Stimulated activated CD8-positive, alpha-beta memory T cell treated with anti-CD3 and anti-CD28 coated beads, Interleukin-15, amount 100 ng/mL, for 4 hours (primary cell): Measurements from ENCODE around the gene FLAD1.

Source experiments
- DNase-seq, 2 donors: peaks; one replicate each; pipeline ENCODE4 v3.0.0-alpha.2; 2020; ENCODE audit warnings: low read depth in 2 of 2

Gene FLAD1

GRCh38 chr1:155003227-155003765 is 20.2 kb downstream of the FLAD1 start:
- DNase-seq, result no peak

DNA sequence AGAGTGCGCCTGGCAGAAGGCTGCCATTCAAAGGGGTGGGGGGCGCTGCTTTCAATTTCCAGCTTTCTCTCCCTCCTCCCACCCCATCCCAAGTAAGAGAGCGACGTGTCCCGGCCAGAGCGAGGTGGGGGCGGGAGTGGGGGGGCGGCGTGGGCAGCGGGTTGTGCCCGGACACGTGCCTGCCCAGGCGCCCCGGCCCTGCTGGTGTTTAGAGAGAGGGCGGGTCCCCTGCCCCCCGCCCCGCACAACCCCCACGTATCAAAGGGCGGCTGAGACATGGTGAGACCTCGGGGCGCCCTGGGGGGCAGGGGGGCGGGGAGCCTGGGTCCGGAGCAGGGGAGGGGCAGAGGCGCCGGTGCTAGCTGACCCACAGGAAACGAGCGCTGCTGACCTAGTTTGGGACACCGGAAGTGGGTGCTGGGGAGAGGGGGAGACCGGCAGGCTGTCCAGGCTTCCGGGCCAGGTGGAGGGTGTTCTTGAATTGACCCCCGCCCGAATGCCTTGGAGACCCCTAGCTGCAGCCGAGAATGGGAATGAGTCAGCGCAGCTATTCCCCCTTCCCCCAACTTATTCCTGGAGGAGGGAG is 20.7 kb downstream of the FLAD1 start:
- DNase-seq, result no peak

GRCh38 chr1:155004352-155005075 is 21.4 kb downstream of the FLAD1 start:
- no peak for DNase-seq

GRCh38 chr1:155005076-155006011 is 22.2 kb downstream of the FLAD1 start:
- DNase-seq, result no peak

DNA sequence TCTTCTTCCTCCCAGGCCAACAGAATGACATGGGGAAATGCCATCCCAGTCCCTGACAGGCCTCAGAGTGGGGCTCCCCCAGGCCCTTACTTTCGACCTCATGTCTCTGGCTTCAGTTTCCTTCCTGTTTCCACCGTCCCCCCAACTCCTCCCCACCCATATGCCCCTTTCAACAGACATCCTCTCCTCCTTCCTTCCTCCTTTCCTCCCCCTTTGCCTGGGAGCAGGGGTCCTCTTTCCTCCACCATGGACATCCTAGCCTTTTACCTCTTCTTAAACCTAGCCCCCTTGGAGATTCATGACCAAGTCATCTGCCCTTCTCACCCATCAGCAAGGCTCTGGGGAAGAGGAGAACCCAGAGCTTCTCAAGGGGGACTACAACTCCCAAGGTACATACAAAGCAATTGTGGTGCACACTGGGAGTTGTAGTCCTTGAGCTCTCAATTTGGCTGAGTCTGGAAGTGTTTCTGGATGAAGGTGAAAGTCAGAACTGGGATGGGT is 23.5 kb downstream of the FLAD1 start:
- DNase-seq, result no peak

GRCh38 chr1:155007251-155007828 is 24.2 kb downstream of the FLAD1 start:
- DNase-seq, result no peak

DNA sequence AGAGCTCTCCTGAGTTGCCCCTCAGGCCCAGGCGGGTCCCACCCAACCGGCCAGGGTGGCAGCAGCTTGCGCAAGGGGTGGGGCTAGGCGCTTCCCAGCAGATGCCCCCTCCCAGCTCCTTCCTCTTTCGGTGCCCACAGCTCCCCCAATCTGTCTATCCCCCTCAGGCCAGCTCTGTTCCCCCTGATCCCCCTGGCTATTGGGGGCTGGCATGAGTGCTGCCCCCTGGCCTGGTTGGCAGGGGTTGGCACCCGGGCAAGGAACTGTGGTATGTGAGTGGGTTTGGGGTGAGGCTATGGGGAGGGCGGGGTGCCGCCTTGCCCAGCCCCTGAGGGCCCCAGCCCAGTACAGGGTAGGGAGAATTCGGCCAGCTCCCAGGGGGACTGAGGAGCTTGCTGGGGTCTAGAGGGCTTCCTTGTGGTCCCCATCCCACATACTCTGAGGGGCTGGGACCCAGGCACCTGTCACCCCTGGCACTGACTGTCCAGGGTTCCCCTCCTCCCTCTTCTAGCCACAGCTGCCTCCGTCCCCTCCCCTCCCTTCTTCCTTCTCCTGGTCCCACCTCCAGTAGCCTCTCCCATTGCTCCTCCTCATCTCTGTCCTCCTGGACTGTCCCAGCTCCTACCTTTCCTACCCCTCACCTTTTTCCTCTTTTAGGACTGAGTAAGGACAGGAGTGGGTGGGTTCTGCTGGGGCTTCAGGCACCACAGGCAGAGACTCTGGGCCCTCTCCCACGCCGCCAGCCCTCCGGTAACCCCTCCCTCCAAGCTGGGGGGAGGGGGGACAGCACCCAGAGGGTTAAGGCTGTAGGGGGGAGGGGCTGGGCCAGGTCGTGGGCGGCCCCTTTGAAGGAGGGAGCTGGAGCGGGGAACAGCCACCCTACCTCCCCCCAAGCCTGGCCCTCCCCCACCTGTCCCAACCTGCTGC is 25.1 kb downstream of the FLAD1 start:
- no peak for DNase-seq

GRCh38 chr1:155009221-155009711 is 26.1 kb downstream of the FLAD1 start:
- no peak for DNase-seq

GRCh38 chr1:155009742-155010141 is 26.6 kb downstream of the FLAD1 start:
- DNase-seq, result no peak

GRCh38 chr1:155010211-155010918 is 27.2 kb downstream of the FLAD1 start:
- DNase-seq, result no peak

DNA sequence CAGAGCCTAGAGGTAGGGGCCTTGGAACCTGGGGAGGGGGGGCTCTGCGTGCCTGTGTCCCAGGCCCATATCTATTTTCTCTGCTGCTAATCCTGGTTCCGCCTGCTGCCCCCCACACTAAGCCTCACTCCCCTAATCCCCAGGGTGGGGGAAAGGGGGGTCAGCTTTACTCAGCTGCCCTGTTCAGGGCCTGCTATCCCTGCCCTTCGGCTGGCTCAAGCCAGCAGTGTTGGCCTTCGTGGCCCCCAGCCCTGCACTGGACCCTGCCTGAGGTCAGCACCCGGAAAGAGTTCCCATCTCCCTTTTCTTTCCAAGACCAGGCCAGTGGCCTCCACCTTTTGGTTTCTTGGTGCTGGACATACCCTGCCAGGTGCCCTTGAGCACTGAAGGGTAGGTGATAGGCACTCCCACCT is 27.9 kb downstream of the FLAD1 start:
- no peak for DNase-seq

DNA sequence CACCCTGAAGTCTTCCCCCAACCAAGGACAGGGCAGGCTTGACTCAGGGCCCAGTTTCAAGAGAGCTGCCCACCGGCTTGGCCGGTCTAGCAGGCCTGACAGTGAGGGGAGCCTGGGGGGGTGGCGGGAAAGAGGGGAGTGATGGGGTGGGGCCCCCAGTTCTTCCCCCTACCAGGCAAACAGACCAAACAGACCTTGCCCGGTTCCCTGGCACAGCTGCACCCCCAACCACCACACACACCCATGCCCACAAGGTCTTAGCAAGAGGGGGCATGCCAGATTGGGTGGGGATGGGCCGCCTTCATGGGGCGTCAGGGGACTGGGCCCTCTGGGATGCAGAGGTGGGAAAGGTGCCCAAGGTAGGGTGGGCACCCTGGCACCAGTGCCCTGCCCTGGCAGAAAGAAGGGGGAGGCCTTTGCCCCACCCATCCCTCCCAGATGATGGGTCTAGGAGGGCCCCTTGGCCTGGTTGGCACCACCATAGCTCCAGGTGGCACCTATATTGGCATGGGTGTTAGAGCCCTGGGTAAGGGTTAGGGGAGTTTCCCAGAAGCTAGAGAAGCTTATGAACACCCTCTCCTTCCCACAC is 28.4 kb downstream of the FLAD1 start:
- no peak for DNase-seq

DNA sequence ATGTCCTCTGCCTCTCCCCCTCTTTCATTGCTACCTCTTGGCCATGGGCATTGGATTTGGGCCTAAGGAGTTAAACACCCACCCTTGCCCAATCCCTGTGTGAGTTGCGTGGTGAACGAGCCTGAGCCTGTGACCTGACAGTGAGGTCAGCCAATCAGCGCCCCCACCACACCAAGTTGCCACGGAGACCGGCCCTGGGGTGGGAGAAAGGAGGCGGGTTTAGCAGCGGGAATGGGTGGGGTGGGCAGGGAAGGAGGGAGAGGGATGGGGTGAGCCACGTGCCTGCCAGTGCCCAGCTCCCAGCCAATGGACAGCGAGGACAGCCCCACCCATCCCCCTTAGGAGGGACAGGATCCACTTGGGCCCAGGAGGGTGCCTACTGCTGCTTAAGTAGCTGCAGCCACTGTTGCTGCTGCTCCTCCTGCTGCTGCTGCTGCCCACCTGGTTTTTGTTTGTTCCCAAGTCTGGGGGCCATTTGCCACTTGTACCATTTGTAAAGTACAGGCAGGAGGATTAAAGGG is 28.9 kb downstream of the FLAD1 start:
- DNase-seq, result no peak

DNA sequence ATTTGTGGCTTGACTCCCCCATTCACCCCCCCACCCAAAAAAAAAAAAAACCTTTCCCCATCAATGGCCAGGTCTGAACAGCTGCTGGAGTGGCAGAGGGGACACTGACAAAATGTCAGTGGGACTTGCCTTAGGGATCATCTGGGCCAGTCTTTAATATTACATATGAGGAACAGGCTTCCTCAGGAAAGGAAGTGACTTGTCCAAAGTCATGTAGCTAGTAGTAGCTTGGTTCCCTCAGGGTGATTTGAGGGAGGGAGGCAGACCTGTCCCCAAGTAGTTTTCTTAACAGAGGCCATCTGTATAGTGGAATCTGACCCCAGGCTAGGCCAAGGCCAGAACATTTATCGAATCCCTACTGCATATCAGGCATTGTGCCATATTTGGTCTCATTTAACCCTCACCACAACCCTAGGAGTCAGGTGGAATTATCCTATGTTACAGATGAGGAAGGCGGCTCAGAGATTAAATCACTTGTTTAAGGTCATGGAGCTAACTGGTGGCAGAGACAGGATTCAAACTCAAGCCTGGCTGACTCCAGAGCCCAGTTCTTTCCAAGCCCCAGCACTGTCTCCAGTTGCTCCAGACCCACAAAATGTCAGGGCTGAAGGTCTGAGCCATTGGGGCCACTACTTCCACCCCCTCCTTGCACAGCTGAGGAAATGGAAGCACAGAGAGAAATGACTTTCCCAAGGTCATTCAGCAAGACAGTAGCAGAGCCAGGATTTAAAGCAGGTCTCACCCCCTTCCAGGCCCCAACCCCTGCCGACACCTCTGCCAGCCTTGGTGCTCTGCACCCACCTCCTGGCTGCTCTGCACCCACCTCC is 29.8 kb downstream of the FLAD1 start:
- no peak for DNase-seq

DNA sequence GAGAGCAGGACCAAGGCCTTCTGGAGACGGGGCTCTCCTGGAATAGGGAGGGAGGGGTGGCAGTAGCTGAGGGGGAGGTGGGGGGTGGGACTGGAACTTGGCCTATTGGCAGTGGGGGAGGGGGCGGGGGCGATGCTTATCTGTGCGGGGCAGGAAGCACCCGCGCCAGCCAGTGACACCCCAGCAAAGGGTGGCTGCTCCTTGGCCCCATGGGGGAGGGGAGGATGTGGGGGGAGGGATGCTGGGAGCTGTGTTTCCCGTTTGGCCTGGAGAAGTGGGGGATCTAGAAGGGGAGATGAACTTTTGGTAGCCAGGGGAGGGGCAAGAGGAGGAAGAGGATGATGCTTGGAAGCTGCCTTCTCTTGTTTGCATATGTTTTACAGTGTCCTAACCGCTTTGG is 30.5 kb downstream of the FLAD1 start:
- DNase-seq, result no peak

DNA sequence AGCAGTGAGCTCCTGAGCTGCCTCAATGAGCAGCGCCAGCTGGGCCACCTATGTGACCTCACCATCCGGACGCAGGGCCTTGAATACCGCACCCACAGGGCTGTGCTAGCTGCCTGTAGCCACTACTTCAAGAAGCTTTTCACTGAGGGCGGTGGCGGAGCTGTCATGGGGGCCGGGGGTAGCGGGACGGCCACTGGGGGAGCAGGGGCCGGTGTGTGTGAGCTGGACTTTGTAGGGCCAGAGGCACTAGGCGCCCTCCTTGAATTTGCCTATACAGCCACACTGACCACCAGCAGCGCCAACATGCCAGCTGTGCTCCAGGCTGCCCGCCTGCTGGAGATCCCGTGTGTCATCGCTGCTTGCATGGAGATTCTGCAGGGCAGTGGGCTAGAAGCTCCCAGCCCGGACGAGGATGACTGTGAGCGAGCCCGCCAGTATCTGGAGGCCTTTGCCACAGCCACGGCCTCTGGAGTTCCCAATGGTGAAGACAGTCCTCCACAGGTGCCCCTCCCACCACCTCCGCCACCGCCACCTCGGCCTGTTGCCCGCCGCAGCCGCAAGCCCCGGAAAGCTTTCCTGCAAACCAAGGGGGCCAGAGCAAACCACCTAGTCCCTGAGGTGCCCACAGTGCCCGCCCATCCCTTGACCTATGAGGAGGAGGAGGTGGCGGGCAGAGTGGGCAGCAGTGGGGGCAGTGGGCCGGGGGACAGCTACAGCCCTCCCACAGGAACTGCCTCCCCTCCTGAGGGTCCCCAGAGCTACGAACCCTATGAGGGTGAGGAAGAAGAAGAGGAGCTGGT is 31.8 kb downstream of the FLAD1 start:
- DNase-seq, result no peak

- DNase-seq, result no peak
Measured at GRCh38 chr1:155015527-155016230, 32.5 kb downstream of the FLAD1 start.
